Panc1 (cell line): Measurements from ENCODE around the gene GAMT. TPM values are rescaled to one million over a fixed set of nuclear protein-coding genes. Genes with fewer than 3 reads are reported as not detected.

ENCODE experiments used
- ATAC-seq: fragments of 200-7000 bp; cut with Tn5 transposase; 2 replicates; pipeline ENCODE4 v1.9.1; 2020; ENCODE audit warnings: mild to moderate bottlenecking, moderate library complexity
- BruUV-seq: library from RNA; stranded (reverse); fragments of 400-500 nt; replicated peaks from 2 replicates; lab custom pipeline; 2021; lab: Mats Ljungman, UMichigan
- CTCF ChIA-PET: fragments of 300-600 bp; sonication (Branson Sonifier 250); formaldehyde crosslinking; loops from one replicate; lab custom pipeline; 2022; ENCODE audit warnings: antibody characterized with exemption; lab: Charles Lee
- POLR2A ChIA-PET: fragments of 300-600 bp; sonication (Branson Sonifier 250); formaldehyde crosslinking; loops from one replicate; lab custom pipeline; 2022; ENCODE audit warnings: antibody characterized with exemption; lab: Charles Lee
- DNase-seq: peaks from one replicate; pipeline ENCODE4 v3.0.0-alpha.2; 2010; ENCODE audit warnings: low read depth, low spot score
- H3K27ac ChIP-seq: 2 replicates; pipeline ENCODE4 v1.5.1; 2011; ENCODE audit warnings: mild to moderate bottlenecking, low read length, inconsistent platforms
- H3K27me3 ChIP-seq: fragments of 200-500 bp; sonication (Bioruptor generic); 2 replicates; pipeline ENCODE4 v1.6.0; 2014; ENCODE audit warnings: low read length, inconsistent platforms; ENCODE audit not compliant: control insufficient read depth, insufficient read depth
- H3K36me3 ChIP-seq: fragments of 200-500 bp; sonication (Bioruptor generic); 2 replicates; pipeline ENCODE4 v1.5.1; 2014; ENCODE audit warnings: inconsistent platforms, mild to moderate bottlenecking, low read length, moderate library complexity; ENCODE audit not compliant: control insufficient read depth, insufficient read depth
- H3K4me1 ChIP-seq: 2 replicates; pipeline ENCODE4 v1.5.1; 2011; ENCODE audit warnings: inconsistent platforms, mild to moderate bottlenecking, low read length, moderate library complexity; ENCODE audit not compliant: control insufficient read depth, insufficient read depth
- H3K4me3 ChIP-seq, 2 experiments: 2 replicates each; pipeline ENCODE4 v1.5.1; 2011 to 2012; ENCODE audit warnings: low read depth in 2 of 2, low read length in 2 of 2, mild to moderate bottlenecking in 2 of 2, inconsistent platforms in 1 of 2, moderate library complexity in 1 of 2
- H3K9me3 ChIP-seq: fragments of 200-500 bp; sonication (Bioruptor generic); 2 replicates; pipeline ENCODE4 v1.5.1; 2014; ENCODE audit warnings: low read depth, mild to moderate bottlenecking, inconsistent platforms, low read length, moderate library complexity; ENCODE audit not compliant: control insufficient read depth, insufficient read depth
- POLR2AphosphoS5 ChIP-seq: IDR thresholded peaks from 2 replicates; pipeline ENCODE4 v1.6.1; 2012; ENCODE audit warnings: mild to moderate bottlenecking, low read depth, low read length, moderate library complexity
- REST ChIP-seq, 2 experiments: IDR thresholded peaks; 2 replicates each; pipeline ENCODE4 v1.6.1; 2011 to 2012; ENCODE audit warnings: low read depth in 2 of 2, control low read depth in 1 of 2, low read length in 1 of 2, mild to moderate bottlenecking in 1 of 2, moderate library complexity in 1 of 2; ENCODE audit not compliant: insufficient read depth in 1 of 2
- SIN3A ChIP-seq: IDR thresholded peaks from 2 replicates; pipeline ENCODE4 v1.6.1; 2012; ENCODE audit warnings: low read depth, mild to moderate bottlenecking, low read length, moderate library complexity, borderline replicate concordance; ENCODE audit not compliant: insufficient read depth
- TCF7L2 ChIP-seq: IDR thresholded peaks from 2 replicates; pipeline ENCODE4 v1.6.1; 2011; ENCODE audit warnings: mild to moderate bottlenecking, low read depth, low read length, inconsistent platforms
- in situ Hi-C: cut with HindIII; loops from 2 replicates; pipeline ENCODE4 v1.10.0; 2016; ENCODE audit warnings: low sequenced_read_pairs, low pct_unique_long_range_greater_than_20kb
- intact Hi-C: fragments of 100-400 bp; cut with micrococcal nuclease; formaldehyde crosslinking; loops from one replicate; pipeline ENCODE4 v1.10.0; 2022; ENCODE audit not compliant: unreplicated experiment
- total RNA-seq: library from RNA; stranded (reverse); gene quantifications from one replicate; pipeline ENCODE4 v1.2.1, GENCODE V29; 2021; ENCODE audit not compliant: unreplicated experiment
- TF ChIP-seq, protein P1 (sequence below): fragments of 450-650 bp; IDR thresholded peaks from 2 replicates; pipeline ENCODE4 v1.5.1; 2017; ENCODE audit warnings: mild to moderate bottlenecking

The GAMT gene
- total RNA-seq, 1 experiment from 2014 or later: 21.2 TPM

DNA sequence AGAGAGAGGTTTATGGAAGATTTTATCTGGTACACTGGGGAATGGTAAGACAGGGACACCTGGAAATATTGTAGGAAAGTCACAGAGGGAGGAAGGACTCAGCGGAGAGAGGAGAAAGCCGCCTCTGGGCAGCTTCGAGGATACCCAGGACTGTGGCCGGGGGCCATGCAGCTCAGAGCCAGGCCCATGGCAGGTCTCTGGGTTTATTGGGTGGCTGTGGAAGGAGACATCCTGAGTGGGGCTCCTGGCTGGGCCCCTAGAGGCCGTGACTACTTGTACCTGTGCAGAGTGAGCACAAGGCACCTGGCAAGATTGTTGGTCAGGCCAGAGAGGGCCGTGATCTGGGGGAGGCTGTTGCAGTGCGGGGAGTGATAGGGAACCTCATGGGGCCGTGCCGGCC is 9.4 kb upstream of the GAMT start:
- Histone ChIP-seq H3K27ac (peak overlapping the region; percentile 48), H3K4me3 (no peak overlapping the region), H3K9me3 (no peaks in the 10 kb centered on the region), H3K27me3 (no peaks in the 10 kb centered on the region), H3K4me1 (peaks cover 43% of the 10 kb centered on the region), H3K36me3 (no peaks in the 10 kb centered on the region; the same call in 1 of the 2 replicates)
- no TSS peak for BruUV-seq
- POLR2A ChIA-PET: no interaction called here
- intact Hi-C loops (no loop called here), in situ Hi-C loops (no loop called here)
- DNase-seq: no peak
- CTCF ChIA-PET: no interaction called here
- TF ChIP-seq SIN3A: no peak
- TF ChIP-seq REST (IDR thresholded peaks at IDR 0.05; ENCODE audit: insufficient read depth in 1 of 2, low read depth in 2 of 2, low read length in 1 of 2): no peak
- TF ChIP-seq, protein P1, sequence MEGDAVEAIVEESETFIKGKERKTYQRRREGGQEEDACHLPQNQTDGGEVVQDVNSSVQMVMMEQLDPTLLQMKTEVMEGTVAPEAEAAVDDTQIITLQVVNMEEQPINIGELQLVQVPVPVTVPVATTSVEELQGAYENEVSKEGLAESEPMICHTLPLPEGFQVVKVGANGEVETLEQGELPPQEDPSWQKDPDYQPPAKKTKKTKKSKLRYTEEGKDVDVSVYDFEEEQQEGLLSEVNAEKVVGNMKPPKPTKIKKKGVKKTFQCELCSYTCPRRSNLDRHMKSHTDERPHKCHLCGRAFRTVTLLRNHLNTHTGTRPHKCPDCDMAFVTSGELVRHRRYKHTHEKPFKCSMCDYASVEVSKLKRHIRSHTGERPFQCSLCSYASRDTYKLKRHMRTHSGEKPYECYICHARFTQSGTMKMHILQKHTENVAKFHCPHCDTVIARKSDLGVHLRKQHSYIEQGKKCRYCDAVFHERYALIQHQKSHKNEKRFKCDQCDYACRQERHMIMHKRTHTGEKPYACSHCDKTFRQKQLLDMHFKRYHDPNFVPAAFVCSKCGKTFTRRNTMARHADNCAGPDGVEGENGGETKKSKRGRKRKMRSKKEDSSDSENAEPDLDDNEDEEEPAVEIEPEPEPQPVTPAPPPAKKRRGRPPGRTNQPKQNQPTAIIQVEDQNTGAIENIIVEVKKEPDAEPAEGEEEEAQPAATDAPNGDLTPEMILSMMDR: no peak
- ATAC-seq: no peak

GRCh38 chr19:1410136-1410786 is 8.9 kb upstream of the GAMT start:
- Histone ChIP-seq H3K27me3 (no peaks in the 10 kb centered on the region), H3K4me3 (peak overlapping the region; percentile 77; a peak in 3 of 4 replicates), H3K27ac (peak overlapping the region; percentile 48; the same call in 1 of the 2 replicates), H3K9me3 (no peaks in the 10 kb centered on the region), H3K4me1 (peaks cover 37% of the 10 kb centered on the region), H3K36me3 (no peaks in the 10 kb centered on the region; the same call in 1 of the 2 replicates)
- DNase-seq (no peak), ATAC-seq (no peak)
- intact Hi-C loops (no loop called here), in situ Hi-C loops (no loop called here)
- POLR2A ChIA-PET: no interaction called here
- no TSS peak for BruUV-seq
- CTCF ChIA-PET: no interaction called here
- TF ChIP-seq POLR2AphosphoS5 (no peak), REST (IDR thresholded peaks at IDR 0.05; ENCODE audit: insufficient read depth in 1 of 2, low read depth in 2 of 2, low read length in 1 of 2) (no peak), SIN3A (no peak), TCF7L2 (no peak)
- TF ChIP-seq, protein P1: no peak
